ENCODE results near the gene PRAF2. TPM values are rescaled to one million over a fixed set of nuclear protein-coding genes. Genes with fewer than 3 reads are reported as not detected.
A peak's percentile ranks its signal among the peaks of the same experiment; 100 is the strongest.

The PRAF2 gene
- total and polyA plus RNA-seq, 8 donors = 5.0 to 37.1 (median 9.8) TPM; not detected in 2

- WGBS, 5 donors = 84 to 93% (median 92%) methylated on average over 8 to 13 of the region's 13 CpGs
- Histone ChIP-seq H3K9me3 (peaks cover 0 to 17% (median 0%) of the 10 kb centered on the region in 4 donors), H3K27ac (no peak overlapping the region), H3K36me3 (peaks cover 0 to 32% (median 32%) of the 10 kb centered on the region in 4 donors), H3K27me3 (no peaks in the 10 kb centered on the region), H3K4me1 (peaks cover 0 to 43% (median 24%) of the 10 kb centered on the region in 4 donors), H3K4me3 (no peak overlapping the region)
- intact Hi-C loops (cut with DNase I; ENCODE audit: low total_unique reads) = no loop called here
- TF ChIP-seq, protein P1, sequence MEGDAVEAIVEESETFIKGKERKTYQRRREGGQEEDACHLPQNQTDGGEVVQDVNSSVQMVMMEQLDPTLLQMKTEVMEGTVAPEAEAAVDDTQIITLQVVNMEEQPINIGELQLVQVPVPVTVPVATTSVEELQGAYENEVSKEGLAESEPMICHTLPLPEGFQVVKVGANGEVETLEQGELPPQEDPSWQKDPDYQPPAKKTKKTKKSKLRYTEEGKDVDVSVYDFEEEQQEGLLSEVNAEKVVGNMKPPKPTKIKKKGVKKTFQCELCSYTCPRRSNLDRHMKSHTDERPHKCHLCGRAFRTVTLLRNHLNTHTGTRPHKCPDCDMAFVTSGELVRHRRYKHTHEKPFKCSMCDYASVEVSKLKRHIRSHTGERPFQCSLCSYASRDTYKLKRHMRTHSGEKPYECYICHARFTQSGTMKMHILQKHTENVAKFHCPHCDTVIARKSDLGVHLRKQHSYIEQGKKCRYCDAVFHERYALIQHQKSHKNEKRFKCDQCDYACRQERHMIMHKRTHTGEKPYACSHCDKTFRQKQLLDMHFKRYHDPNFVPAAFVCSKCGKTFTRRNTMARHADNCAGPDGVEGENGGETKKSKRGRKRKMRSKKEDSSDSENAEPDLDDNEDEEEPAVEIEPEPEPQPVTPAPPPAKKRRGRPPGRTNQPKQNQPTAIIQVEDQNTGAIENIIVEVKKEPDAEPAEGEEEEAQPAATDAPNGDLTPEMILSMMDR (IDR thresholded peaks at IDR 0.05) = no peak
- TF ChIP-seq EP300 (IDR thresholded peaks at IDR 0.05) = no peak
- TF ChIP-seq POLR2AphosphoS5 (IDR thresholded peaks at IDR 0.05) = no peak
- TF ChIP-seq POLR2A (IDR thresholded peaks at IDR 0.05) = no peak
- DNase-seq = no peak
Observed at GRCh38 chrX:49075347-49075746, 1.5 kb upstream of the PRAF2 start.

- DNase-seq = no peak
- TF ChIP-seq, protein P1 (IDR thresholded peaks at IDR 0.05) = no peak
- TF ChIP-seq POLR2AphosphoS5 (IDR thresholded peaks at IDR 0.05) = no peak
- no peak for TF ChIP-seq EP300 (IDR thresholded peaks at IDR 0.05)
- TF ChIP-seq POLR2A (IDR thresholded peaks at IDR 0.05) = no peak
- Histone ChIP-seq H3K36me3 (peaks cover 0 to 38% (median 32%) of the 10 kb centered on the region in 4 donors), H3K27me3 (no peaks in the 10 kb centered on the region), H3K4me3 (peak overlapping the region; percentile 47 to 61 (median 59)), H3K27ac (peak overlapping the region; percentile 64 to 84 (median 74)), H3K9me3 (peaks cover 0 to 17% (median 0%) of the 10 kb centered on the region in 4 donors), H3K4me1 (peaks cover 0 to 30% (median 12%) of the 10 kb centered on the region in 4 donors)
- WGBS, 5 donors = 24 to 66% (median 39%) methylated on average over 9 to 10 of the region's 10 CpGs
- intact Hi-C loops (cut with DNase I; ENCODE audit: low total_unique reads) = no loop called here
Observed at GRCh38 chrX:49072712-49073095, 1.1 kb downstream of the PRAF2 start.

GRCh38 chrX:49071877-49072711 lies 1.7 kb downstream of the PRAF2 start:
- peak overlapping the region; percentile 64 to 84 (median 74) for H3K27ac ChIP-seq
- peak; percentile 87 to 94 for DNase-seq
- peaks cover 0 to 38% (median 32%) of the 10 kb centered on the region in 4 donors for H3K36me3 ChIP-seq
- 17 to 63% (median 43%) methylated on average over 15 to 62 of the region's 63 CpGs for WGBS, 5 donors
- no peaks in the 10 kb centered on the region for H3K27me3 ChIP-seq
- TF ChIP-seq, protein P1 (IDR thresholded peaks at IDR 0.05) = no peak
- TF ChIP-seq POLR2AphosphoS5 (IDR thresholded peaks at IDR 0.05) = peak in 2 of 3 donors; percentile 12 to 61
- TF ChIP-seq EP300 (IDR thresholded peaks at IDR 0.05) = no peak
- no peak for TF ChIP-seq POLR2A (IDR thresholded peaks at IDR 0.05)
- intact Hi-C loops (cut with DNase I; ENCODE audit: low total_unique reads) = no loop called here
- peak overlapping the region; percentile 47 to 61 (median 59) for H3K4me3 ChIP-seq
- peaks cover 0 to 17% (median 0%) of the 10 kb centered on the region in 4 donors for H3K9me3 ChIP-seq
- peaks cover 0 to 26% (median 12%) of the 10 kb centered on the region in 4 donors for H3K4me1 ChIP-seq

- Histone ChIP-seq H3K4me1 (peaks cover 0 to 26% (median 12%) of the 10 kb centered on the region in 4 donors), H3K27ac (peak overlapping the region in 2 of 5 donors; percentile 71 to 80), H3K4me3 (no peak overlapping the region), H3K36me3 (peaks cover 0 to 35% (median 28%) of the 10 kb centered on the region in 4 donors), H3K9me3 (peaks cover 0 to 17% (median 0%) of the 10 kb centered on the region in 4 donors), H3K27me3 (no peaks in the 10 kb centered on the region)
- intact Hi-C loops (cut with DNase I; ENCODE audit: low total_unique reads) = no loop called here
- TF ChIP-seq POLR2AphosphoS5 (IDR thresholded peaks at IDR 0.05) = no peak
- DNase-seq = no peak
- WGBS, 5 donors = 66 to 93% (median 84%) methylated on average over 2 to 4 of the region's 4 CpGs
Observed at GRCh38 chrX:49070988-49071387, 2.8 kb downstream of the PRAF2 start.

All from stomach (tissue), 9 donors.